ENCODE results near the gene YY2.
"Not testable (repeated sequence)": the region's sequence is repeated elsewhere in the genome, so short reads cannot be mapped to it uniquely, and the experiment has no call there.

YY2 gene

GRCh38 chrX:21873063-21873775 is 17.4 kb downstream of the YY2 start:
- no peak for DNase-seq
- intact Hi-C loops (cut with DNase I), result no loop called here

- intact Hi-C loops (cut with DNase I); DNase-seq: not testable (repeated sequence)
Observed at GRCh38 chrX:21874182-21874581, 18.4 kb downstream of the YY2 start.

GRCh38 chrX:21875013-21875412 is 19.2 kb downstream of the YY2 start:
- DNase-seq, result no peak
- intact Hi-C loops (cut with DNase I), result no loop called here

GRCh38 chrX:21881881-21882574 is 26.2 kb downstream of the YY2 start:
- no peak for DNase-seq
- intact Hi-C loops (cut with DNase I), result no loop called here

- intact Hi-C loops (cut with DNase I), result no loop called here
- DNase-seq, result no peak
Observed at GRCh38 chrX:21883258-21883657, 27.5 kb downstream of the YY2 start.

- no peak for DNase-seq
- intact Hi-C loops (cut with DNase I), result no loop called here
Observed at GRCh38 chrX:21885568-21885967, 29.8 kb downstream of the YY2 start.

GRCh38 chrX:21905313-21905712 is 49.5 kb downstream of the YY2 start:
- DNase-seq, result no peak
- intact Hi-C loops (cut with DNase I), result no loop called here

GRCh38 chrX:21905953-21906352 is 50.2 kb downstream of the YY2 start:
- DNase-seq, result no peak
- intact Hi-C loops (cut with DNase I), result no loop called here

- intact Hi-C loops (cut with DNase I), result no loop called here
- DNase-seq, result no peak
Observed at GRCh38 chrX:21907260-21907659, 51.5 kb downstream of the YY2 start.

Measured in posterior cingulate gyrus (tissue), 11 donors.